ENCODE results near the gene MRPL2. TPM values are rescaled to one million over a fixed set of nuclear protein-coding genes. Genes with fewer than 3 reads are reported as not detected.

MRPL2 gene
- total and polyA plus RNA-seq, 2 of the 8 experiments (the other 6 are each of a cell fraction or from before 2014, with no cell fraction given), result 58.7 to 99.9 TPM

DNA sequence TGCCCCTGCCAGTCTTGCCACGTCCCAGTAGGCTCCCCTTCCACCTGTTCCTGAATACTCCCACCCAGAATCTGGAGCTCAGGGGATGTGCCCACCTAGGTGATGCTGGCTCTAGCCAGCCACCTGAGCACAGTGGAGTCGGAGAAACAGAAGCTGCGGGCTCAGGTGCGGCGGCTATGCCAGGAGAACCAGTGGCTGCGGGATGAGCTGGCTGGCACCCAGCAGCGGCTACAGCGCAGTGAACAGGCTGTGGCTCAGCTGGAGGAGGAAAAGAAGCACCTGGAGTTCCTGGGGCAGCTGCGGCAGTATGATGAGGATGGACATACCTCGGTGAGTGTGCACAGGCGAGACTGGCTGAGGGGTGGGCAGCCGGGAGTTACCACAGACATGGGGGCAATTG is 3.6 kb upstream of the MRPL2 start:
- Histone ChIP-seq H4K5ac (ENCODE audit: insufficient read length, low read depth, low read length) (no peak overlapping the region), H3K27me3 (replicated peaks in 1 of 4; ENCODE audit: control insufficient read depth in 3 of 4, extremely low read depth in 1 of 4, insufficient read depth in 3 of 4, low read length in 3 of 4) (no peaks in the 10 kb centered on the region), H3K18ac (ENCODE audit: extremely low read depth, low read length) (no peak overlapping the region), H4K20me1 (replicated peaks in 1 of 2; ENCODE audit: control insufficient read depth in 1 of 2, insufficient read depth in 2 of 2, low read length in 2 of 2) (no peaks in the 10 kb centered on the region), H3K9ac (replicated peaks in 1 of 4; ENCODE audit: extremely low read depth in 1 of 4, low read depth in 3 of 4, low read length in 3 of 4) (no peak overlapping the region), H3K56ac (replicated peaks; ENCODE audit: insufficient read length, low read depth, low read length) (no peak overlapping the region), H3K79me2 (ENCODE audit: control insufficient read depth in 1 of 2, insufficient read depth in 2 of 2, low read length in 2 of 2) (peaks cover 6 to 13% of the 10 kb centered on the region in 2 experiments; a peak in 3 of 4 replicates), H2AK5ac (ENCODE audit: low read depth, low read length) (no peak overlapping the region), H3K4me1 (replicated peaks in 1 of 4; ENCODE audit: control insufficient read depth in 3 of 4, insufficient read depth in 4 of 4, low read length in 3 of 4) (peaks cover 4 to 10% (median 5%) of the 10 kb centered on the region in 4 experiments; a peak in 5 of 7 replicates), H2BK12ac (ENCODE audit: low read depth, low read length) (no peak overlapping the region), H4K8ac (ENCODE audit: extremely low read depth, insufficient read depth, low read length) (no peak overlapping the region), H2BK5ac (ENCODE audit: low read depth, low read length) (no peak overlapping the region), H3K4me2 (ENCODE audit: insufficient read depth in 1 of 2, low read depth in 2 of 2, low read length in 2 of 2) (no peak overlapping the region), H3K36me3 (ENCODE audit: control insufficient read depth in 2 of 4, insufficient read depth in 4 of 4, low read length in 3 of 4) (peaks cover 0 to 2% (median under 1%) of the 10 kb centered on the region in 4 experiments; a peak in 4 of 8 replicates), H4K91ac (replicated peaks; ENCODE audit: insufficient read length, low read length) (no peak overlapping the region), H3K14ac (ENCODE audit: insufficient read length) (no peak overlapping the region), H3K4me3 (ENCODE audit: extremely low read depth in 1 of 4, insufficient read depth in 2 of 4, low read depth in 3 of 4, low read length in 4 of 4) (no peak overlapping the region), H3K4ac (replicated peaks; ENCODE audit: insufficient read length, low read depth, low read length) (no peak overlapping the region), H3K23ac (ENCODE audit: insufficient read length) (no peak overlapping the region), H2AFZ (ENCODE audit: low read length) (no peak overlapping the region), H3K23me2 (ENCODE audit: low read depth, low read length) (peaks cover 10% of the 10 kb centered on the region; the same call in 1 of the 2 replicates), H3K9me3 (ENCODE audit: insufficient read depth in 2 of 2, low read depth in 1 of 2, low read length in 1 of 2) (no peaks in the 10 kb centered on the region), H2BK120ac (replicated peaks; ENCODE audit: low read depth, low read length) (no peak overlapping the region), H3K27ac (ENCODE audit: low read depth, low read length) (no peak overlapping the region), H2BK15ac (ENCODE audit: low read length) (no peak overlapping the region), H2BK20ac (ENCODE audit: low read length) (no peak overlapping the region), H3K79me1 (ENCODE audit: low read depth, low read length) (peaks cover 10% of the 10 kb centered on the region)
- TF ChIP-seq KDM4A (IDR thresholded peaks at IDR 0.05; ENCODE audit: low read depth, low read length, severe bottlenecking), result no peak
- TF ChIP-seq CHD1 (IDR thresholded peaks at IDR 0.05; ENCODE audit: low read depth, low read length), result no peak
- no peak for TF ChIP-seq TBP (IDR thresholded peaks at IDR 0.05; ENCODE audit: low read depth, low read length)
- DNase-seq (ENCODE audit: low read depth in 1 of 2, low spot score in 2 of 2), result no peak
- FAIRE-seq, result no peak
- WGBS, 2 experiments (ENCODE audit: extremely low coverage in 1 of 2, insufficient coverage in 1 of 2, insufficient read length in 1 of 2, insufficient replicate concordance in 2 of 2, low coverage in 1 of 2, low lambda C conversion rate in 2 of 2, missing lambda C conversion rate in 1 of 2), result 93% methylated on average over 12 of the region's 12 CpGs; no CpG with 5 or more reads in 1 of the 2 experiments
- POLR2A ChIA-PET (ENCODE audit: partially characterized antibody), result interaction anchor here (0.6 to 3.2 kb wide), 3 partner anchors 11 to 889 kb away, joined by 3 to 17 read pairs (median 3); partner anchors contain the start of gene PTK7
- CTCF ChIA-PET (ENCODE audit: partially characterized antibody), result interaction anchor here (0.7 to 5.9 kb wide), 4 partner anchors 9 to 80 kb away, joined by 3 to 30 read pairs (median 4); no protein-coding TSS in a partner anchor
